Measurements from ENCODE around the gene SYNM.

GRCh38 chr15:99180964-99181306 lies 76.1 kb downstream of the SYNM start:
- no peak for TF ChIP-seq CTCF (IDR thresholded peaks at IDR 0.05)
- no peak for TF ChIP-seq POLR2A (IDR thresholded peaks at IDR 0.05)
